ENCODE results near the gene KIF24. TPM values are rescaled to one million over a fixed set of nuclear protein-coding genes. Genes with fewer than 3 reads are reported as not detected.
A peak's percentile ranks its signal among the peaks of the same experiment; 100 is the strongest.
"Not testable (repeated sequence)": the region's sequence is repeated elsewhere in the genome, so short reads cannot be mapped to it uniquely, and the experiment has no call there.

KIF24 gene
- total RNA-seq, 1 donor from 2014 or later: 0.21 TPM

DNA sequence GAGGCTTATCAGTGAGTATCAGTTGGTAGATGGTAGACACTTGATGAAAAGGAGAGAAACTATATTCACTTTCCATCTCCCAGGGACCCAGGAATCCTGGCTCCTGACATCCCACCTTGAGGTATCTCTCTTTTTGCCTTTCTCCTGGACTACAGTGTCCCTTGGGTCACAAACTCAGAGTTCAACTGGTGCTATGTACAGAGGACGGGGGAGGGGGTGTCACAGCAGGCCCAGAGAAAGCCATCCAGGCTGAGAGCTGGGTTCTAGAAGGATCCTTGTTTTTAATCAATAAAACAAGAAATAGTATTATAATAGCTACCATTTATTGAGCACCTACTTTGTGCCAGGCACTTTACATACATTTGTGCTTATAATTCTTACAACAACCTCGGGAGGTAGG is 37.3 kb upstream of the KIF24 start:
- TF ChIP-seq, protein P1, sequence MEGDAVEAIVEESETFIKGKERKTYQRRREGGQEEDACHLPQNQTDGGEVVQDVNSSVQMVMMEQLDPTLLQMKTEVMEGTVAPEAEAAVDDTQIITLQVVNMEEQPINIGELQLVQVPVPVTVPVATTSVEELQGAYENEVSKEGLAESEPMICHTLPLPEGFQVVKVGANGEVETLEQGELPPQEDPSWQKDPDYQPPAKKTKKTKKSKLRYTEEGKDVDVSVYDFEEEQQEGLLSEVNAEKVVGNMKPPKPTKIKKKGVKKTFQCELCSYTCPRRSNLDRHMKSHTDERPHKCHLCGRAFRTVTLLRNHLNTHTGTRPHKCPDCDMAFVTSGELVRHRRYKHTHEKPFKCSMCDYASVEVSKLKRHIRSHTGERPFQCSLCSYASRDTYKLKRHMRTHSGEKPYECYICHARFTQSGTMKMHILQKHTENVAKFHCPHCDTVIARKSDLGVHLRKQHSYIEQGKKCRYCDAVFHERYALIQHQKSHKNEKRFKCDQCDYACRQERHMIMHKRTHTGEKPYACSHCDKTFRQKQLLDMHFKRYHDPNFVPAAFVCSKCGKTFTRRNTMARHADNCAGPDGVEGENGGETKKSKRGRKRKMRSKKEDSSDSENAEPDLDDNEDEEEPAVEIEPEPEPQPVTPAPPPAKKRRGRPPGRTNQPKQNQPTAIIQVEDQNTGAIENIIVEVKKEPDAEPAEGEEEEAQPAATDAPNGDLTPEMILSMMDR (IDR thresholded peaks at IDR 0.05): no peak
- DNase-seq (ENCODE audit: low spot score in 2 of 2): no peak
- intact Hi-C loops (cut with DNase I): no loop called here
- Histone ChIP-seq H3K9me3 (no peaks in the 10 kb centered on the region), H3K27me3 (no peaks in the 10 kb centered on the region), H3K4me1 (no peaks in the 10 kb centered on the region), H3K36me3 (peaks cover 21 to 25% of the 10 kb centered on the region in 2 donors), H3K27ac (no peak overlapping the region), H3K4me3 (no peak overlapping the region)

DNA sequence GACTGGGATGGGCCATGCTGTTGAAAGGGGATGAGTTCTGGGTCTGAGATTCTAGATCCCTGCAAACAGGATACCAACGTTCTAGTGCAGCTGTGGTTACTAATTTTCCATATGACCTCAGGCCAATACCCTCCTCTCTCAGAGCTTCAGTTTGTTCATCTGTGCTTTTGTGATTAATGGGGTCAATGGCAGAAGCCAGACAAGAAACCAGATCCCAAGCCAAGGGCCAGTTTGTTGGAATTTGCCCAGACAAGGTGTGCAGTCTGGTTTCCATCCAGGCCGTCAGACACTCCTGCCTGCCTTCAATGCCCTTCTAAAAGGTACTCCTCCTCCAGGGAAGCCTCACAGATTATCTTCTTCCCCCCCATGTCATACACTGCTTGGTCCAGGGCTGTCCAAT is 36.2 kb upstream of the KIF24 start:
- H3K27ac ChIP-seq: no peak overlapping the region
- no peaks in the 10 kb centered on the region for H3K27me3 ChIP-seq
- no peaks in the 10 kb centered on the region for H3K9me3 ChIP-seq
- peaks cover 10 to 14% of the 10 kb centered on the region in 2 donors for H3K36me3 ChIP-seq
- no peak overlapping the region for H3K4me3 ChIP-seq
- TF ChIP-seq, protein P1 (IDR thresholded peaks at IDR 0.05): no peak
- DNase-seq (ENCODE audit: low spot score in 2 of 2): no peak
- no peaks in the 10 kb centered on the region for H3K4me1 ChIP-seq
- intact Hi-C loops (cut with DNase I): no loop called here

DNA sequence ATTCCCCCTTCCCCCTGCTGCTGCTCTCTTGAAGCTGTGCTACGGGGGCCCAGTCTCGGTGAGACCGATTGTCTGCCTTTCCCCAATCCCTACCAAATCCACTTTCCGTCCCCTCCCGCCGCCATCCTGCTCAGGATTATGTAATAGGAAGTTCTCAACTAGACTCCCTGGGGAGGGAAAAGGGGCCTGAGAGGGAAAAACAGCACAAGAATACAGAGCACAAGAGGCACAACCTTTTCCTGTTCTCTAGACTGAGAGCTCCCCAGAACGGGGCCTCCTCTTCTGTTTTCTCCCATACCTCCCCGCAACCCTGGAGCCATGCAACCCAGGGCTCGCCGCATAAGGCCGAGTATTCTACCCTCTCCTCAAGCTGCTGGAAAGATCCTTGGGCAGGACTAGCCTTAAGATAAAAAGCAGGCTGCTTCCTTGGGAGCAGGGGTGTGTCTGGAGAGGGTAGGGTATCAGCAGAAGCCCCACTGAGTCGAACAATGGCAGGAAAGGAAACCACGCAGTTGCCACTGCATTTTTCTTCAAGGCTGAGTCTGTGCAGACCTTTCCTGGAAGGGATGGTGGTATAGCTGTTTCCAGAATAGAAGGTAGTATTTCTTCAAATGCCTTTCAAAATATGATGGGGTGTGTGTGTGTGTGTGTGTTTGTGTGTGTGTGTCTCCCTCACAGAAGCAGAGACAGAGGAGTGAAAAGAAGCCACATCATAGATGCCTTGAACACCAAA is 34.7 kb upstream of the KIF24 start:
- no peaks in the 10 kb centered on the region for H3K4me1 ChIP-seq
- intact Hi-C loops (cut with DNase I): no loop called here

DNA sequence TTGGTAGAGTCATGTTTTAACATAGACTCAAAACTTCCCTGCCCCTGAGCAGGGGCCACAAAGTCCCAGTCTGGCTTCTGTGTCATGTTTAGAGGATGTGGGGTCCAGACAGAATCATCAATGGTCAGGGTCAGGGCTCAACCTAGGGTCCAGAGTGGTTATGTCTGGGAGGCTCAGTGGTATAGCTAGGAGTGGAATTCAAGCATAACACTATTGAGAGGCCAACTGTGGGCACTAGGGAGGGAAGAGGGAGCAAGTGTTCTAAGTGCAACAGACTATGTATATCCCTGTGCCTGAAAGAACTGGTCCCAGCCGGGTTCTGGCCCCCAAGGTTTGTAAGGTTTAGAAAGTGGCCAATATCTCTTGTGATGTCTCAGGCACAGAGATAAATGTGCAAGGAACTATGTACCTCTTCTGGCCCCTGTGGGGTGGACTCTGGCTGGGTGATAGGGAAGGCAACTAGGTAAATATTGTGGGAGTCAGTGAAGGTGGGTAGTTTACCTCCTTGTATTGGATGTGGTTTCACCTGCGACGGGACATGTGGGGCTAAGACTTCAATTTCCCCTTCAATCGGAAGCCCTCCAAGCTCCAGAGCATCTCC is 33.6 kb upstream of the KIF24 start:
- Histone ChIP-seq H3K9me3 (no peaks in the 10 kb centered on the region), H3K27me3 (no peaks in the 10 kb centered on the region), H3K4me1 (no peaks in the 10 kb centered on the region), H3K4me3 (no peak overlapping the region), H3K36me3 (peaks cover 0 to 3% of the 10 kb centered on the region in 2 donors), H3K27ac (no peak overlapping the region)
- intact Hi-C loops (cut with DNase I): no loop called here
- DNase-seq (ENCODE audit: low spot score in 2 of 2): peak in 1 of 2 donors; percentile 25
- TF ChIP-seq, protein P1 (IDR thresholded peaks at IDR 0.05): no peak

More for the DNA sequence above, 34.7 kb upstream of the KIF24 start:
- Histone ChIP-seq H3K9me3 (no peaks in the 10 kb centered on the region), H3K36me3 (peaks cover 0 to 6% of the 10 kb centered on the region in 2 donors), H3K27me3 (no peaks in the 10 kb centered on the region), H3K4me3 (no peak overlapping the region), H3K27ac (no peak overlapping the region)
- TF ChIP-seq, protein P1 (IDR thresholded peaks at IDR 0.05): no peak
- DNase-seq (ENCODE audit: low spot score in 2 of 2): peak in 1 of 2 donors; percentile 30

DNA sequence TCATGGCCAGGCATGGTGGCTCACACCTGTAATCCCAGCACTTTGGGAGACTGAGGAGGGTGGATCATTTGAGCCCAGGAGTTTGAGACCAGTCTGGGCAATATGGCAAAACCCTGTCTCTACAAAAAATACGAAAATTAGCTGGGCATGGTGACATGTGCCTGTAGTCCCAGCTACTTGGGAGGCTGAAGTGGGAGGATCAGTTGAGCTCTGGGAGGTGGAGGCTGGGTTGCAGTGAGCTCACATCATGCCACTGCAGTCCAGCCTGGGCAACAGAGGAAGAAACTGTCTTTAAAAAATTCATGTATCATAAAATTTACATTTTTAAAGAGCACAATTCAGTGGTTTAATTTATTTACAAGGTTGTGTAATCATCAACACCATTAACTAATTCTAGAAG is 23.9 kb upstream of the KIF24 start:
- H3K9me3 ChIP-seq; DNase-seq (ENCODE audit: low spot score in 2 of 2); intact Hi-C loops (cut with DNase I); H3K36me3 ChIP-seq; H3K27ac ChIP-seq; H3K4me3 ChIP-seq; H3K27me3 ChIP-seq; H3K4me1 ChIP-seq: not testable (repeated sequence)

DNA sequence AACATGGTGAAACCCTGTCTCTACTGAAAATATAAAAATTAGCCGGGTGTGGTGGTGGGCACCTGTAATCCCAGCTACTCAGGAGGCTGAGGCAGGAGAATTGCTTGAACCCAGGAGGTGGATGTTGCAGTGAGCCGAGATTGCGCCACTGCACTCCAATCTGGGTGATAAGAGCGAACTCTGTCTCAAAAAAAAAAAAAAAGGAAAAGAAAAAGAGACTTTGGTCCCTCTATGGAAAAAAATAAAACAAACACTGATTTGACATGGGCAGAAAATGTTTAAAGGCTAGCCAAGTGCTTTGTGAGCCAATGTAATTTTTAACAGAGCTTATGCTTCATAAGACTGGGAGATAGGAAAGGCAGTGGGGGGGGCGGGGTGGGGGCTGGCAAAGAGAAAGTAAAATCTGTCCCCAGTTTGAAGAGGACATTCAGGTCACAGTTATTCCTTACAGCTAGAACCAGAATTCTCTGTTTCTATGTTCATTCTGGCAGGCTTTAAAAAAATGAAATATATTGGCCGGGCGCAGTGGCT is 23.1 kb upstream of the KIF24 start:
- H3K27me3 ChIP-seq; intact Hi-C loops (cut with DNase I); H3K4me1 ChIP-seq; DNase-seq (ENCODE audit: low spot score in 2 of 2); H3K4me3 ChIP-seq; H3K9me3 ChIP-seq; H3K36me3 ChIP-seq: not testable (repeated sequence)
- H3K27ac ChIP-seq: peak overlapping the region in 1 of 2 donors; percentile 8

All from ascending aorta (tissue), 2 donors.